SK-N-SH (cell line): Measurements from ENCODE around the gene GRIK5. TPM values are rescaled to one million over a fixed set of nuclear protein-coding genes. Genes with fewer than 3 reads are reported as not detected.
"Not testable (repeated sequence)": the region's sequence is repeated elsewhere in the genome, so short reads cannot be mapped to it uniquely, and the experiment has no call there.

Experiments used
- CTCF ChIA-PET: fragments of 300-600, 350-600 bp; formaldehyde crosslinking; extraction: SDS; loops from one replicate; lab custom pipeline; 2021; lab: Yijun Ruan, JAX
- POLR2A ChIA-PET: fragments of 350-600 bp; sonication (Branson Sonifier 250); formaldehyde crosslinking; extraction: SDS; loops from one replicate; lab custom pipeline; 2020; ENCODE audit warnings: antibody characterized with exemption, inconsistent platforms; lab: Yijun Ruan, JAX
- DNase-seq: peaks from one replicate; pipeline ENCODE4 v3.0.0; 2012
- H2AFZ ChIP-seq: fragments of 200-600 bp; sonication (generic); 2 replicates; pipeline ENCODE4 v1.8.1; 2016; ENCODE audit warnings: antibody characterized with exemption, mild to moderate bottlenecking, low read depth
- H3F3A ChIP-seq: fragments of 200-600 bp; sonication (generic); replicated peaks from 2 replicates; pipeline ENCODE3; 2016; ENCODE audit warnings: antibody characterized with exemption, mild to moderate bottlenecking; ENCODE audit not compliant: insufficient read depth
- H3K27ac ChIP-seq, 2 experiments: fragments of 200-500 bp in 1 of 2; fragments of 200-600 bp in 1 of 2; sonication (Bioruptor generic) in 1 of 2; sonication (generic), shearing (Covaris generic) in 1 of 2; 2 replicates each; pipeline versions ENCODE4 v1.5.1 to v1.6.1; 2014 to 2016; ENCODE audit warnings: low read depth in 2 of 2, inconsistent platforms in 1 of 2, low read length in 1 of 2, mild to moderate bottlenecking in 1 of 2, mixed read lengths in 1 of 2
- H3K27me3 ChIP-seq: fragments of 200-600 bp; sonication (generic), shearing (Covaris generic); 2 replicates; pipeline ENCODE4 v1.6.1; 2016; ENCODE audit warnings: mixed run types; ENCODE audit not compliant: insufficient read depth
- H3K36me3 ChIP-seq, 2 experiments: fragments of 200-500 bp in 1 of 2; fragments of 200-600 bp in 1 of 2; sonication (Bioruptor generic) in 1 of 2; sonication (generic) in 1 of 2; replicated peaks in 1 of 2; 2 replicates each; pipeline versions ENCODE3 to v1.5.1; 2014 to 2016; ENCODE audit warnings: low read length in 1 of 2, mild to moderate bottlenecking in 1 of 2; ENCODE audit not compliant: insufficient read depth in 2 of 2, control insufficient read depth in 1 of 2
- H3K4me1 ChIP-seq, 2 experiments: fragments of 200-500 bp in 1 of 2; fragments of 200-600 bp in 1 of 2; sonication (Bioruptor generic) in 1 of 2; sonication (generic), shearing (Covaris generic) in 1 of 2; 2 replicates each; pipeline versions ENCODE4 v1.5.1 to v1.6.1; 2014 to 2016; ENCODE audit warnings: low read depth in 1 of 2, low read length in 1 of 2, mixed run types in 1 of 2; ENCODE audit not compliant: insufficient read depth in 2 of 2, control insufficient read depth in 1 of 2
- H3K4me2 ChIP-seq: fragments of 200-600 bp; sonication (generic), shearing (Covaris generic); 2 replicates; pipeline ENCODE4 v1.6.1; 2017; ENCODE audit warnings: mixed run types
- H3K4me3 ChIP-seq, 2 experiments: fragments of 200-500 bp in 1 of 2; fragments of 200-600 bp in 1 of 2; sonication (Bioruptor generic) in 1 of 2; sonication (generic), shearing (Covaris generic) in 1 of 2; 2 replicates each; pipeline versions ENCODE4 v1.5.1 to v1.8.1; 2014 to 2016; ENCODE audit warnings: low read depth in 2 of 2, inconsistent platforms in 1 of 2, low read length in 1 of 2, mild to moderate bottlenecking in 1 of 2, mixed read lengths in 1 of 2, moderate library complexity in 1 of 2
- H3K79me2 ChIP-seq: fragments of 200-600 bp; sonication (generic); 2 replicates; pipeline ENCODE4 v1.8.1; 2017; ENCODE audit warnings: mild to moderate bottlenecking; ENCODE audit not compliant: insufficient read depth
- H3K9ac ChIP-seq: fragments of 200-600 bp; sonication (generic); 2 replicates; pipeline ENCODE4 v1.6.1; 2017; ENCODE audit warnings: mixed run types
- H3K9me2 ChIP-seq: fragments of 200-600 bp; sonication (generic); 2 replicates; pipeline ENCODE4 v1.6.1; 2017; ENCODE audit warnings: mixed run types
- H3K9me3 ChIP-seq: fragments of 200-600 bp; sonication (generic); 2 replicates; pipeline ENCODE4 v1.6.1; 2017; ENCODE audit warnings: mixed run types, mild to moderate bottlenecking, moderate library complexity
- H4K20me1 ChIP-seq: fragments of 200-600 bp; sonication (generic); 2 replicates; pipeline ENCODE4 v1.6.1; 2017; ENCODE audit warnings: mild to moderate bottlenecking, mixed run types; ENCODE audit not compliant: insufficient read depth
- ELF1 ChIP-seq: IDR thresholded peaks from 2 replicates; pipeline ENCODE4 v1.4.0; 2012
- EZH2phosphoT487 ChIP-seq: fragments of 200-600 bp; sonication (generic); IDR thresholded peaks from 2 replicates; pipeline ENCODE4 v1.6.1; 2017; ENCODE audit warnings: low read depth, mixed run types, mild to moderate bottlenecking, antibody characterized with exemption, moderate library complexity, borderline replicate concordance
- FOXM1 ChIP-seq: IDR thresholded peaks from 2 replicates; pipeline ENCODE4 v1.4.0; 2012; ENCODE audit warnings: low read depth, mild to moderate bottlenecking
- GABPA ChIP-seq: IDR thresholded peaks from 2 replicates; pipeline ENCODE4 v1.4.0; 2012; ENCODE audit warnings: low read depth, mild to moderate bottlenecking
- MXI1 ChIP-seq: IDR thresholded peaks from 2 replicates; pipeline ENCODE4 v1.6.1; 2012; ENCODE audit warnings: mild to moderate bottlenecking, low read depth, low read length, improper control_type of control experiment
- NRF1 ChIP-seq: IDR thresholded peaks from 2 replicates; pipeline ENCODE4 v1.6.1; 2012; ENCODE audit warnings: low read depth, mild to moderate bottlenecking, low read length
- PBX3 ChIP-seq: IDR thresholded peaks from 2 replicates; pipeline ENCODE4; 2012
- POLR2AphosphoS5 ChIP-seq: IDR thresholded peaks from 2 replicates; pipeline ENCODE4 v1.6.1; 2012; ENCODE audit warnings: low read depth, low read length
- RAD21 ChIP-seq: IDR thresholded peaks from 2 replicates; pipeline ENCODE4 v1.6.1; 2012; ENCODE audit warnings: mild to moderate bottlenecking, low read length
- RCOR1 ChIP-seq: fragments of 150-350 bp; IDR thresholded peaks from 2 replicates; pipeline ENCODE4 v1.6.1; 2017; ENCODE audit warnings: antibody characterized with exemption, low read length
- RFX5 ChIP-seq: IDR thresholded peaks from 2 replicates; pipeline ENCODE4 v1.6.1; 2012; ENCODE audit warnings: mild to moderate bottlenecking, improper control_type of control experiment, low read length
- RXRA ChIP-seq: IDR thresholded peaks from 2 replicates; pipeline ENCODE4 v1.4.0; 2012; ENCODE audit warnings: low read depth, mild to moderate bottlenecking, borderline replicate concordance
- SIN3A ChIP-seq: IDR thresholded peaks from 2 replicates; pipeline ENCODE4 v1.6.1; 2012; ENCODE audit warnings: low read depth, mild to moderate bottlenecking, low read length, moderate library complexity, borderline replicate concordance
- SMC3 ChIP-seq: IDR thresholded peaks from 2 replicates; pipeline ENCODE4 v1.6.1; 2012; ENCODE audit warnings: low read depth, low read length, improper control_type of control experiment
- USF1 ChIP-seq: IDR thresholded peaks from 2 replicates; pipeline ENCODE4 v1.4.0; 2012; ENCODE audit warnings: low read depth, borderline replicate concordance
- YY1 ChIP-seq: IDR thresholded peaks from 2 replicates; pipeline ENCODE4 v1.4.0; 2012; ENCODE audit warnings: low read depth, mild to moderate bottlenecking
- ZBTB33 ChIP-seq: IDR thresholded peaks from 2 replicates; pipeline ENCODE4 v1.4.0; 2012; ENCODE audit warnings: low read depth, borderline replicate concordance
- WGBS: methylation state at CpG from one replicate; pipeline ENCODE4 v1.1.6; 2017; ENCODE audit warnings: low lambda C conversion rate; 5-methylcytosine and 5-hydroxymethylcytosine counted together
- polyA plus RNA-seq, 3 experiments: library from polyadenylated mRNA; depleted of rRNA; stranded (reverse); fragments of >200 nt; gene quantifications; 2 replicates each; pipeline ENCODE4 v1.2.3, GENCODE V29; 2012
- TF ChIP-seq, protein P1 (sequence below): fragments of 150-350 bp; IDR thresholded peaks from 2 replicates; pipeline ENCODE4 v1.6.1; 2017; ENCODE audit warnings: antibody characterized with exemption, low read length, low read depth, borderline replicate concordance

The GRIK5 gene
- polyA plus RNA-seq, 1 of the 3 experiments (the other 2 are of a cell fraction): 2.4 TPM

- H3K9me3 ChIP-seq, H2AFZ ChIP-seq, H3K9me2 ChIP-seq, POLR2A ChIA-PET, H3K27me3 ChIP-seq, H3K4me2 ChIP-seq, H4K20me1 ChIP-seq, H3K36me3 ChIP-seq, H3F3A ChIP-seq, DNase-seq, H3K4me3 ChIP-seq, H3K79me2 ChIP-seq, H3K4me1 ChIP-seq, H3K27ac ChIP-seq, H3K9ac ChIP-seq: not testable (repeated sequence)
- WGBS: 82% methylated on average over 10 of the region's 10 CpGs
- CTCF ChIA-PET: interaction anchor here (1.2 to 3.3 kb wide), 5 partner anchors 8 to 99 kb away, joined by 3 to 24 read pairs (median 4); no protein-coding TSS in a partner anchor
These were observed 30.2 kb upstream of the GRIK5 start for GRCh38 chr19:42100241-42100640.

DNA sequence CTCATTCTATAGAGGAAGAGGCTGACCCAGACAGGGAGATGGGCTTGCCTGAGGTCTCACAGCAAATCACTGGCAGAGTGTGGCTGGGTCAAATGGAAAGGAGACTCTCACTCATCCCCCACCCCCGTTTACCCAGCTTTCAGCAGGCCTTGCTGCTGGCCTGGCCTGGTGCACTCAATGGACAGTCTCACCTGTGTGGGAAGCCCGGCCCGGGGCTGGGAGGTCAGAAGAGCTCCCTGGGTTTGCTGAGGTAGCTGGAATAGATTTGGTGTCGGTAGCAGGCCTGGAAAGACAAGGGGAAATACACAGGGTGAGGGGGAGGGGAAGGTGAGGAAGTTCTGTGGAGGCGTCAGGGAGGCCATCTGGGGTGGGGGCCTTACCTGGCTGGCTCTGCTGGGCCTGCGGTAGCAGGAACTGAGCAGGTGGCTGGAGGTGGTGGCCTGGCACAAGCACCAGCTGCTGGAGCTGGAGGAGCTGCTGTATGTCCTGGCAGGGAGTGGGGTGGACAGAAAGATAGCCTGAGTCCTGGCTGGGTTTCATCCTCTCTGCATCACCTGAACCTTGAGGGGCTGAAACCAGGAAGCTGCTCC lies 29.4 kb upstream of the GRIK5 start:
- no peaks in the 10 kb centered on the region for H4K20me1 ChIP-seq
- WGBS: 76% methylated on average over 5 of the region's 6 CpGs
- POLR2A ChIA-PET: no interaction called here
- H3K9me2 ChIP-seq: no peaks in the 10 kb centered on the region
- peaks cover 0 to 8% of the 10 kb centered on the region in 2 experiments; a peak in 1 of 4 replicates for H3K4me1 ChIP-seq
- H2AFZ ChIP-seq: no peak overlapping the region
- TF ChIP-seq RAD21: no peak
- no peak for TF ChIP-seq PBX3
- TF ChIP-seq SMC3: no peak
- TF ChIP-seq MXI1: no peak
- no peaks in the 10 kb centered on the region for H3K9me3 ChIP-seq
- peaks cover 9% of the 10 kb centered on the region for H3F3A ChIP-seq
- no peaks in the 10 kb centered on the region for H3K36me3 ChIP-seq
- no peak for DNase-seq
- no peak overlapping the region for H3K4me3 ChIP-seq
- no peaks in the 10 kb centered on the region for H3K27me3 ChIP-seq
- H3K4me2 ChIP-seq: no peak overlapping the region
- CTCF ChIA-PET: interaction anchor here (0.7 to 3.3 kb wide), 7 partner anchors 9 to 145 kb away, joined by 3 to 24 read pairs (median 3); no protein-coding TSS in a partner anchor
- no peak overlapping the region for H3K27ac ChIP-seq
- no peaks in the 10 kb centered on the region for H3K79me2 ChIP-seq
- H3K9ac ChIP-seq: no peak overlapping the region

DNA sequence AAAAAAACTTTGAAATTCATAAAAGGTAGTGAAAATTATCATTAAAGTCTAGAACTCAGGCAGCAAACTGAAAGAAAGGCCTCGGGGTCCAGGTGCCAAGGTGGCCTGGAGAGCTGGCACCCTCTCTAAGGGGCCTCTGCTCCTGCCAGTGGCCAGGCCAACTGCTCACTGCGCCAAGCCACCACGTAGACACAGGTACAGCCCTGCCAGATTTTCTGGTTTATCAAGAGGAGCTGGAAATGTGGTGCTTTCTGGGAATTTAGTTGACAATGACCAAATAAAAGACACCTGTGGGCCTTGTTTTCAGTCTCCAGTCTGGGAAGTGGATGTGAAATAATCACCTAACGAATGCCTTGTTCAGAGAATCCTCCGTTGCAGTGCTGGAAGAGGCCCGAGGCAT lies 28.8 kb upstream of the GRIK5 start:
- Histone ChIP-seq H3K79me2 (no peaks in the 10 kb centered on the region), H3K27me3 (no peaks in the 10 kb centered on the region), H3K9ac (no peak overlapping the region), H3K36me3 (no peaks in the 10 kb centered on the region), H3K4me2 (no peak overlapping the region), H3K9me2 (no peaks in the 10 kb centered on the region), H3K27ac (no peak overlapping the region), H3K9me3 (no peaks in the 10 kb centered on the region), H3F3A (peaks cover 9% of the 10 kb centered on the region), H2AFZ (no peak overlapping the region), H3K4me3 (no peak overlapping the region), H3K4me1 (peaks cover 0 to 8% of the 10 kb centered on the region in 2 experiments; a peak in 1 of 4 replicates), H4K20me1 (no peaks in the 10 kb centered on the region)
- no peak for DNase-seq
- ChIA-PET POLR2A (no interaction called here), CTCF (interaction anchor here (0.7 to 3.3 kb wide), 6 partner anchors 10 to 145 kb away, joined by 3 to 24 read pairs (median 4); no protein-coding TSS in a partner anchor)
- 85% methylated on average over 6 of the region's 6 CpGs for WGBS
- TF ChIP-seq RXRA: no peak
- TF ChIP-seq, protein P1, sequence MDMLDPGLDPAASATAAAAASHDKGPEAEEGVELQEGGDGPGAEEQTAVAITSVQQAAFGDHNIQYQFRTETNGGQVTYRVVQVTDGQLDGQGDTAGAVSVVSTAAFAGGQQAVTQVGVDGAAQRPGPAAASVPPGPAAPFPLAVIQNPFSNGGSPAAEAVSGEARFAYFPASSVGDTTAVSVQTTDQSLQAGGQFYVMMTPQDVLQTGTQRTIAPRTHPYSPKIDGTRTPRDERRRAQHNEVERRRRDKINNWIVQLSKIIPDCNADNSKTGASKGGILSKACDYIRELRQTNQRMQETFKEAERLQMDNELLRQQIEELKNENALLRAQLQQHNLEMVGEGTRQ: no peak
- no peak for TF ChIP-seq POLR2AphosphoS5
- no peak for TF ChIP-seq FOXM1
- no peak for TF ChIP-seq RCOR1
- TF ChIP-seq EZH2phosphoT487: no peak
- no peak for TF ChIP-seq NRF1
- TF ChIP-seq GABPA: no peak
- TF ChIP-seq YY1: no peak
- TF ChIP-seq ELF1: no peak
- no peak for TF ChIP-seq ZBTB33
- TF ChIP-seq RFX5: no peak
- no peak for TF ChIP-seq USF1
- no peak for TF ChIP-seq SIN3A
